HG03439 (cell line): ENCODE measurements around the gene ATXN7L1.

Source experiments
- ATAC-seq: cut with Tn5 transposase; IDR thresholded peaks from one replicate; pipeline ENCODE4 v1.9.1; 2021; ENCODE audit warnings: mild to moderate bottlenecking, moderate library complexity; ENCODE audit not compliant: unreplicated experiment

Gene ATXN7L1

DNA sequence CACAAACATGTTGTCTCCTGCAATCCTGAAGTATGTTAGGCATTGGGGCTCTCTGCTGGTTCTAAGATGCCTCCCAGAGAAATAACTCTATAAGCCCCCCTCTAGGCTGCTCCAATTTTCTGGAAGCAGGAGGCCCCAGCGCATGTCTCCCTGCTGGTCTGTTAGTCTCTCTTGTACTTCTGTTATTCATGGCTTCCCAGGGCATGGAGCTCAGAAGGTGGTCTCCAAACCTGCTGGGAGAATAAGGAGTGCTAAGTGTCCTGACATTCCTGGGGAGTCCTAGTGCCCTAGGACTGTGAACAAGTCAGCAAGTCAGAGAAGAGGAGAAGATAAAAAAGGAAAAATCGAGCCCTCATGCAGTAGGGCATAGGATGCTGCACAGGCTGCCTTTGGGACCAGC lies 224.6 kb downstream of the ATXN7L1 start:
- no peak for ATAC-seq

DNA sequence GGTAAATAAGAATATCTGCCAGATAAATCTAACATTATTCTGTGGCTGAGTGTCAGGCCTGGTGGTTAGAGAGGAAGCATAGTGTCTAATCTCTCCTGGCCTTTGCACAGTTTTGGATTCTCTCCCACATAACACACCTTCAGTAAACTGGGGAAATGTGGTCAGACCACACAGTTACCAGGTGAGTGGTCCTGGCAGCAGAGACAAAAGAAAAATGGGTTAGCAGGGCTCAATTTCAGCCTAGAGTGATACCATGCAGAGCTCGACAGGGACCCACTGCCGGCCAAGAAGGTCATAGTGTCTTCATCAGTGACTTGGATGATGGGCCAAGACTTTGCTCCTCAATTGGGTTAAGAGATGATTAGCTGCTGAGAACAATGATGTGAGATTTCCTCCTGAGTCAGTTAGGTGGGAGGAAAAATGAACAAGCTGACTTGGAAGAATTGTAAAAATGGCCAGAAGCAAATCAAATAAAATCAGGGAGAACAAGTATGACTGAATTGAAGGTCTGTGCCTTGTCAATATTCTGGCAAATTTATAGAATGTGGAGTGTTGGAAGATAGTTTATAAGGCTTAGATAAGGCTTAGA lies 225.9 kb downstream of the ATXN7L1 start:
- no peak for ATAC-seq

DNA sequence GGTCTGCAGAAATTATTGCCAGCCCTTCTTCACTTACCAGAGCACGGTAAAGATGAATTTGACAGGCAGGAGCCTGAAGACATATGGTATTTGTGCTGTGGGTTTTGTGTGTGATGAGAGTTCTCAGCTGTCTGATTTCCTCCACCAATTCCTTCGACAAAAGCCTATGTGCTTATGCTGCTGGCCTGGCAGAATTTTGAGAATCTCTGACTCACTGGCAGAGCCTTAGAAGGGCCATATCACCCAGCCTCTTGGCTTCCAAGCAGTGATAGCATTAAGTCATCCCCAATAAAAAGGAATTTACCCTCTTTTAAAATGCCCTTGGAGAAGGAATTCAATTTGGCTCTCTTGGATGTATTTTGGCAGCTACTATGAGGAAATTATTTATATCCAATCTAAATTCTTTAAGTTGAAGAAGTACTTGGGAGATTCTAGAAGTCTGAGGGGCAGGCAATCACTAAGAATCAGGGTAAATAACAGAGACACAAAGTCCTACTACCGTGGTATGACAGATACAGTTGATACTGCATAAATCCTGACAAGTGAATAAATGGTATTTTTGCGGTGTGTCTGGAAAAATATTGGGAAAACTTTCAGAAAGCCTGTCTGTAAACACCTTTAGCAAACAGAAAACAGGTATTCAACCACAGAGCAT lies 226.5 kb downstream of the ATXN7L1 start:
- ATAC-seq = no peak

DNA sequence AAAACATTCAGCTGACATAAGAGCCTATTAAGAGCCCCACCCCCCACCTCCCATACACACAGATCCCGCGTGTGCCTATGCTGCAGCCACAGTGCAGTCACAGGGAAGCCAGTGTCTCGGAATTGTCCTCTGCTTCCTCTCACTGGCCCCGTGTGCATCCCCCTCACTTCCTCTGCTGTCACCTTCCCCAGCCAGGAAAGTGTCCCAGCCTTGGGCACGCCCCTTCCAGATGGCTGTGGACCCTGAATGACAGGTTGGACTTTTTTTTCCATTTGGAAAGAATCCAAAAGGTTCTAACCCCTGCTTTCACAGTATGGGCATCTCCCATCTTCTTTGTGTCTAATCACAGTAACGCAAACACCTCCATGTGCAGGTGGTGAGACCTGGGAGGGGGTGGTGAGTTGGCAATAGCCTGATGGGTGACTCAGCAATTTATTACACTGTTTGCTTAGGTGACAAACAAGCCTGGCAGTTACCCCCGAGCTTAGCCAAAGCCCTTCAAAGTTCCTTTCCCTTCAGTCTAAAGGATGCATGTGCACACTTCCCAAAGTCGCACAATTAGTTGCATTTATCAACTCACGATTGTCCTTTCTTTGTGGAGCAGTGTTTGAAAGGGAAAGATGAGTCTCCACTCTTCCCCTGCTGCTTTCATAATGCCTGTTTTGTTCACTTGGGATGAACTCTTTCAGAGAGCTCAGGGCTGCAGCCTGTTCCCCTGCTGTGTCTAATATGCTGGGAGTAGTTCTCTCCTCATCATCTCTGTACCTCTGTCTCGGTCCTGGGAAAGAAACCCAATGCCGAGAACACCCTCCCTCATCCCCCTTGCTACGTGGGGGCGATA lies 227.6 kb downstream of the ATXN7L1 start:
- no peak for ATAC-seq

DNA sequence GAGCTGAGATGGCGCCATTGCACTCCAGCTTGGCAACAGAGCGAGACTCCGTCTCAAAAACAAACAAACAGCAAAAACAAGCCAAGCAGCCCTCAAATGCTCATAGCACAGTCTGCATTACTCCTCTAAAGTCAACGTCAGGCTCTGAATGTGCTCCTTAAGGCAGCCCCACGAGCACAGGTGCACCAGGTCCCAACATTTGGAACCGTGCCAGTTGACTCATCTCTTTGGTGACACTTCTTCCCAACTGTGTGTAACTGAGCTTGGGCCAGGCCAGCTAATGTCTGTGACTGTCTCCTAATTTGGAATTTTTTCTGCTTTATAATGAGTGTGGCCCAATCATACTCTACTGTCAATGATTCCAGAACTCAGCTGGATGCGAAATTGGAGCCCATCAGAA lies 228.8 kb downstream of the ATXN7L1 start:
- no peak for ATAC-seq

DNA sequence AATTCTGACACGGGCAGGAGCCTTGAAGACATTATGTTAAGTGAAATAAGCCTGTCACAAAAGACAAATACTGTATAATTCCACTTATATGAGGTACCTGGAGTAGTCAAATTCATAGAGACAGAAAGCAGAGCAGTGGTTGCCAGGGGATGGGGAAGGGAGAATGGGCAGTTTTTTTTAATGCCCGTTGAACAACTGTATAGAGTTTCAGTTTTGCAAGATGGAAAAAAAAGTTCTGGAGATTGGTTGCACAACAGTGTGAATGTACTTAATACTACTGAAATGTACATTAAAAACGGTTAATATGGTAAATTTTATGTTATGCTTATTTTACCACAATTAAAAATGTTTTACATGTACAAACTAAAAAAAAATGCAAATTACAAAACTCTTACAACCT lies 231.5 kb downstream of the ATXN7L1 start:
- no peak for ATAC-seq

DNA sequence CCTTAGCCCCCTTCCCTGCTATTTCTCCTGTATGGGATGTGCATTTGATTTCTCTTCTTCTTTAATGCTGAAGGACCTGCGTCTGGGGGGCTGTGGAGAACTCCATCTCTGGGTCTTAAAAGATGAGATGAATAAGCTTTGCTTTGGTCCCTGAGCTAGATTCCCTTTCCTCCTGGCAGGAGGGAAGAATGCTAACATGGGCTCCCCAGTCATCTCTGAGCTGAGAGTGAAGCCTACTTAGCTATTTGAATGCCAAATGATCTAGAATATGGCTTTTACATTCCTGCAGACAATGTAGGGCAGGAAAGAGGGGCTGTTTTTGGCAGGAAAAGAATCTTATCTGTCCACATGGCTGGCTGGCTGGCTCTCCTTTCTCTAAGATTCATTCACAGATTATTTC lies 232.5 kb downstream of the ATXN7L1 start:
- no peak for ATAC-seq

DNA sequence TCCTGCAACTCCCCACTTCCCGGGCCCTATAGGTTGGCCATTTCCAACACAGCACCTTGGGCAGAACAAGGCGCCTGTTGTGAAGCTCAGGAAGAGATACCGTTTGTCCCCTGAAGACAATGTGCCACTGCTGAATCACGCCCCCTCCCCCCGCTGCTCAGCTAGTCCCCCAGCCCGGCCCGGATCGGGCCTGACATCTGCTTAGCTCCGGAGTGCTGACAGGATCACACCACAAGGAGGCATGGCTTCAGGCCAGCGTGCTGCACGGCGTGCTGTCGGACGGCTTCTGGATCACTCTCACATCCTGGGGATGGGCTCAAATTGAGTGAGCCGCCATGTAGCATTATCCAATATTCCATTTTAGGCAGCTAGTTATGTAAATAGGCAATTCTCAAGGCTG lies 233.0 kb downstream of the ATXN7L1 start:
- ATAC-seq = no peak

DNA sequence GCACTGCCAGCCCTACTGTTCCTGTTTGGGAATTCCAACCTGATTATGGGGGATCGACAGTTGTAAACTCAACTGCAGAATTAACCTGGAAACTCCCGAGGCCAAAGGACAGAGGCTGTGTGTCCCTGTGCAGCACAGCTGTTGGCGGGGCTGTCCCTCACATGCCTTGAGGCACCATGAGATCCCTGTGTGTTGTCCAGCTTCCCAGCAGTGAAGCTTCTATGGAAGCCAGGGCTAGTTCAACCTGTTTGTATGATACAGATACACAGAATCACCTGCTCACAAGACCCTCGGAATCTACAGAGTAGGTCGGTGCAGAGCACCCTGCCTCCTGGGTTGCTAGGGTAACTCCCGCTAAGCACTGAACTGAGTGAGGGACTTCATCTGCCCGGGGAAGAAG lies 234.1 kb downstream of the ATXN7L1 start:
- no peak for ATAC-seq

DNA sequence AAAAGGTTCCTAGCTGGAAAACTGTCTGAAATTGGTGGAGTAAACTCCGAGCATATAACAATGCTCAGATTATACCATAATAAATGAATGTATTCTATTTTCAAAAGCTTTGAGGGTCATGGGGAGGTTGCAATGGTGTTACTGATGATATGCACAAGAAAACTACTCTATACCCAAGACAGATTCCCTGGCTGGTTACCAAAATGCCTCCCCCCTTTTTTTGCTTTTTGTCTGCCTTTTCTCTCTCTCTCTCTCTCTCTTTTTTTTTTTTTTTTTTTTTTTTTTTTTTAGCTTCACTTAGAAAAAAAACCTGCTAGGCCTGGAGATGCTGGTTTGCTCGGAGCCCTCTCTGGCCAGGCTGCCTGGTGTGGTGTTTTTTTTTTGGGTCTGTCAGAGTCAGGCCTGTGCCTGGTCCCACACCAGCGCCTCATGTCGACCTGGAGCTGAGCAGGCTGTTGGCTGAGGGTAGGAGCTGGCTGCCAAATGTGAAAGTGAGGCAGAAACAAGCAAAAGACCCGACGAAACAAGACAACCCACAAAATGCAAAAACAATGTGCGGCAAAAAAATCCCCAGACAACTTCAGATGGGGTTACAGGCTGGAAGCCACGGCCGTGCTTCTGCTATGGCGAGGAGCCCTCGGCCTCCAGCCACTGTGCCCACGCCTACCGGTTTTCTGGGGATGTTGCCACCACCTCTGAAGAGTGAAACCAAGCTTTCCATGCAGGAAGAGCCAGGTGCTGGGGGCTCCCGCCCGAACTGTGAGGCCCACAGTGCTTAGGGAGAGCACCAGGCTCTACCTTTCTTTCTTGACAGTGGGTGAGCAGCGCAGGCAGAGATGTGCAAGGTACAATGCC lies 235.2 kb downstream of the ATXN7L1 start:
- ATAC-seq = no peak

DNA sequence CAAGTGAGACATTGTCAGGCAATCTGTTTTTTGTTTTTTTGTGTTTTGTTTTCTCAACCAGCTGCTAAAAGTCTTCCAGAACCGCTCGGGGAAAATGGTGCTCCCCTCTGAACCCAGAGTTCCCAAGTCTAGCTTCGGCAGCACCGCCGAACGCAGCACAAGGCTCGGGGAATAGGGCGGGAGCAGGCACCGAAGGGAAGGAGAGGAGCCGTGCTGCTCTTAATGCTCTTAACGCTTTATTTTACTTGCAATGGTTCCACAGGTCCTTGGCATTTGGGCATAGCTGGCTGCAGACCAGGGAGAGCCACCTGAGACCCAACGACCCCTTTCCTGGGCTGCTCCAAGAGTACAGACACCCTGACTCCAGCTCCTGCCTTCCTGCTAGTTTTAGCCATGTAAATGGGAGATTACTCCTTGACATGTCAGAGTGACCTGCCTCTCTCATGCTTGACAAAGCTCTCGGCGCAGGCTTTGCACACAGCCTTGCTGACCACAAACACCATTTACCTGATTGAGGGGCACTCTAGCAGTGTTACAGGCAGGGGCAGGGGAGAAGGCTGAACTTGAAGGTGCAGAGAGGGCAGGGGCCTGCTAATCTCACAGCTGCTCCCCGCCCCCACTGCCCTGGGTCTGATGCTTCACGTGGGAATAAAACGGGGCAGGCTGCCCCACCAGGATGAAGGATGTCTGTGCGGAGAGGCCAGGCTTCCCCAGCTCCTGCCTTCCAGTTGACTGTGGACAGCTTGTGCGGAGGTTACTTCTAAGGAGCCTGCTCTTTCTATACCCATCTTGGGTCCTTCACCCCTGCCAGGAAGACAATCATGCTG lies 236.5 kb downstream of the ATXN7L1 start:
- ATAC-seq = no peak

DNA sequence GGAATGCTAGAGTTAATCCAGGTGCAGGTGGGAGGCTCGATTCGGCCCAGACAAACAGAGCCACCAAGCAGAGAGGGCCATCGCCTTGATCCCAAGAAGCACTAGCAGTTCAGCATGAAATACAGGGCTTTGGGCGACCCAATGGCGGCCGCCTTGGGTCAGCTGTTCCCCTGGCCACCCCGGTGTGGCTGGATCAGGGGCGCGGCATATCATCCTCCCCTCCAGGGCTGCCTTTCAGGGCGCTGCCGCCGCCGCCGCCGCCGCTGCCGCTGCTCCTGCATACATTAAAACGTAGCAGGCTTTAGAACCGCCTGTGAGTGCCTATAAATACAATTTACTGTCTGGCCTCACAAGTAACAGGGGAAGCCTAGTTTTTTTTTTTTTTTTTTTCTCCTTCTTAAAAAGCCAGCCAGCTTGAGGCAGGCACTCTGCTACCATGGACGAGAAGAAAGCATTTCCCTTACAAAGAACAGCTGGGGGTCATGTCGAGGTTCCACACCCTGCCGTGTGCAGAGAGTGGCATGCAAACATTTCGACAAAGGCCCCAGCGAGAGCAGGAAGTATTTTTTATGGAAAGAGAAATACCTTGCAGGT lies 237.4 kb downstream of the ATXN7L1 start:
- no peak for ATAC-seq

DNA sequence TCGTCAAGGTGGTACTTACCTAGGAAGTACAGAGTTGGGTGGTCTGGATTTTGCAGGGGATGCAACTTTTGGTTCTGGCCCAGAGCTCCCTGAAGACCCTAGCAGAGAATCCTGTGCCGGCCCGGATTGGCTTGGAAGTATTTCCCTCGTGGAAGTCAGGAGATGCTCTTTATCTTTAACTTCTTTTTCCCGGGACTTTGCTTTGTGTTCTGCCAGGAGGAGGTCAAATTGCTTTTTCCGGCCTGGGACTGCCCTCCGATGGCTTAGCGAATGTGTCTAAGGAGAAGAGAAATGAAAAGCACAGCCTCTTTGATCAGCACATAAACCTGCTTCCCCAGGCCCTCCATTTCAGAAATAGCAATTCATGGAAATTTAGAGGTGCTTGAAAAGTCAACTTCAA lies 238.1 kb downstream of the ATXN7L1 start:
- ATAC-seq = no peak

DNA sequence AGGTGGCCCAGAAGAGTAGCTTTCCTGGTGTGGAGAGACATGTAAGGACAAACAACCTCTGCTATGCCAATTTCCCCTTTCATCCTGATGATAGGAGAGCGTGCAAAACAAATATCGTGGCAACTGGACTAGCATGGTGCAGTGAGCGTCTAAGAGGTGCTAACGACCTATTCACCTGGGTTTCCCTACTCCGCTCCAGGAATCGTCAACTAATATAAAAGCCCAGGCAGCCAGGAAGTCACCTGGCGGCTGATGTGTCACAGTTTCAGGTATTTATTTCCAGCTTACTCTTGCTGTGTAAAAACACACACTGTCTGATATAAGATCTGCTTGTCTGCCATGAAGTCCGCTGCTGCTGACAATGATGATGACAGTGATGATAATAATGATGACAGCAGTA lies 238.6 kb downstream of the ATXN7L1 start:
- no peak for ATAC-seq

DNA sequence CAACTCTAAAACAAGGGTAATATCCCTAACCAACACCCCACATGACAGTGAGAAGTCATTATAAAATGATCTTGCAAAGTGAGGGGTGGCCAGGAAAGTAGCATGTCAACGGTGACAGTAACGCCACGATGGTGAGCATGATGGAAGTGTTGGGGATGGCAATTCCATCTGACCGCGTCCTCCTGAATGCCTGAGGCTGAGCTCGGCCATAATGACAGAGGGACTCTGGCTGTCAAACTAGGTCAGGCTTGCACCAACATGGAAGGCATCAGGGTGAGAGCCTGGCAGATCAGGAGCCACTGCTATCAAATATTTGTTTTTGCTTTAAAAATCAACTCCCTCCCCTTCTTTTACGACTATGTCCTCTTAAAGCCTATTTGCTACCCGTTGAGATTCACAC lies 239.4 kb downstream of the ATXN7L1 start:
- ATAC-seq = no peak

DNA sequence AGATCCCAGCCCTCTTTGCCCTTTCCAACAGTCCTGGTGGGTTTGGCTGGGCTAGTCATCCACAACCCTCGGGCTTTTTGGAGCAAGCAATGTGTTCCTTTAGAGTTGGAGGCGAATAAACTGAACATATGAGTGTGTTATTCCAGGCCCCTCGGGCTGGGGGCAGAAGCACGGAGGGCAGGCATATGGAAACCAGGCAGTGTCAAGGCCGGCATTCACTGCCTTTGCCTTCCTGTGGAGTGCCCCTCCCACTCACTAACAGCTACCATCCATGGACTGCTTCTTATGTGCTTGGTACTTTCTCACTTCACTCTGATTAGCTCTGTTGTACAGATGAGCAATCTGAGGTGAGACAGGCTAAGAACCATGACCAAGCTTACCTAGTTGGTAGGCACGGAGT lies 241.2 kb downstream of the ATXN7L1 start:
- no peak for ATAC-seq

DNA sequence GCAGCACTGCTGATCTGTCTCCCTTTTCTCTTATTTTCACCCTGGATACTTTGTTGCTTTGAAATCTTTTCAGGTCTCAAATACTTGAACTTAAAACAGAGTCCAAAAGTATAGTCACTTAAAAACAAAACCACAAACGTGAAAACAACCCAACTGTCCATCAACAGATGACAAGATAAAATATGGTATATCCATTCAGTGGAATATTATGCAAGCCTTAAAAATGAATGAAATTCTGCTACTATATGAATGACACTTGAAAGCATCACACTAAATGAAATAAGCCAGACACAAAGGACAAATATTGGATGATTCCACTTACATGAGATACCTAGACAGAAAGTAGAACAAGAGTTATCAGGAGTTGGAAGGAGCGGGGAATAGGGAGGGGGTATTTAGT lies 250.4 kb downstream of the ATXN7L1 start:
- ATAC-seq = no peak

DNA sequence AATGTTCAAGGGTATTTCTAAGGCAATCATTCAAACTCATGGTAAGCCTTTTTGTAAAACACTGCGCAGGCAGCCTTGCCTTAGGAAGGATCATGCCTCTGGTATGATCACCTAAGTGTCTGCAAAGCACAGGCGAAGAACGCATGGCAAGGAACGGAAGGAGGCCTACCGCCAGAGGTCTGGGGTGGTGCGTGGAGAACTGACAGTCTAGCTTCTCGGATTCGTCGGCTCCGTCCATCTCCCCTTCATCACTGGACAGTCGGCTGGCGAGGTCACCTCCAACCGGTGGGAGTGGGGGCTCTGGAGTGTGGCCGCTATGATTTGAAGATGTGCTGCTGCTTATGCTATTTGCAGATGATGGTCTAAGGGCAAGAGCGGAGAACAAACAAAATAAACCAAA lies 252.5 kb downstream of the ATXN7L1 start:
- no peak for ATAC-seq

DNA sequence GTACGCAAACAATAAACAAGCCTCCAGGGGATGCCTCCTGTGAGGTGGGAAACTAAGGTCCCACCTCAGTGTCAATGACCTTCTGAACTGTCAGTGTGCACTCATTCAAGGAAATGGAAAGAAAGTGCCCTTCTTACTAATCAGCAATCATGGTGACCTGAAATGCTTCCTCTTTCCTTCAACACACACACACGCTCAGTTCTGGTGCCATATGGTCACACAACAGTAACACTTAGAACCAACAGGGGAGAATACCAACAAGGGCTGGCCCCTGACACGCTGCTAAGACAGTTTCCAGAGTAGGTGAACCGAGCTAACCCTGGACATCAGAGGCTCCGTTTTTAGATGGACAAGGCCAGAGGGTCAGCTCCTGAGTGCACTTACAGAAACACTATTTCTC lies 253.0 kb downstream of the ATXN7L1 start:
- ATAC-seq = no peak

DNA sequence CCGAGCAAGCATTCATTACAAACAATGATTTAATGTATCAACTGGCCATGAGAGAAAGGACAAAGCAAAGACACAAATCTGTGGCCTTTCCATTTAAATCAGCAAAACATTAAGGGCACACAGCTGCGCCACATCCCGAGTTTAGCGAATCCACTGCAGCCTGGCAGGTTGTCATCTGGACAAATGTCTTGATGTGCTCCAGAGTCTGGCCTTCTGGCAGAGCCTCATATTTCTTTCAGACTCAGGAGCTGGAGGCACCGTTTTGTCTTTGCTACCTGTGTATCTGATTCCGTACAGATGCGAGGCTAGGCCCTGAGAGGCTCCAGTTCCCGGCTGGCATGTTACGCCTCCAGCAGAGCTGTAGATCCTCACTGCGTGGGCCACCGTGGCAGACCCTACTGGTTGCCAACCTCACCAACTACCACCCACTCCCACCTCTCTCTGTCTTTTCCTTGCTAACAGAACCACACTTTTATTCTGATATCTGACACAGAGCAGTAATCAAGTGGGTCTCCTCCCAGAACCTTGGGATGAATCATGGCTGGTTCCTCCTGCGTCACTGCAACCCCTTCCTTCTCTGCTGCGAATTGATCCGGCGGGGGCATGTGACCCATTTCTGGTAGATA lies 254.2 kb downstream of the ATXN7L1 start:
- no peak for ATAC-seq
